GM13976 (cell line): Measurements from ENCODE around the gene PRDX3.

Source experiments
- DNase-seq: peaks from one replicate; pipeline ENCODE4 v3.0.0; 2012; ENCODE audit warnings: low spot score
- in situ Hi-C: fragments of 300-500 bp; cut with MboI; formaldehyde crosslinking; loops from one replicate; pipeline ENCODE4 v1.12.0; 2022; ENCODE audit warnings: low sequenced_read_pairs, mixed read lengths, inconsistent platforms; ENCODE audit not compliant: unreplicated experiment
- TF ChIP-seq, protein P1 (sequence below): IDR thresholded peaks from 2 replicates; pipeline ENCODE4 v1.5.1; 2012; ENCODE audit warnings: borderline replicate concordance, mild to moderate bottlenecking; ENCODE audit not compliant: insufficient read depth; ENCODE audit errors: extremely low read depth, missing control alignments, control extremely low read depth

PRDX3 gene

DNA sequence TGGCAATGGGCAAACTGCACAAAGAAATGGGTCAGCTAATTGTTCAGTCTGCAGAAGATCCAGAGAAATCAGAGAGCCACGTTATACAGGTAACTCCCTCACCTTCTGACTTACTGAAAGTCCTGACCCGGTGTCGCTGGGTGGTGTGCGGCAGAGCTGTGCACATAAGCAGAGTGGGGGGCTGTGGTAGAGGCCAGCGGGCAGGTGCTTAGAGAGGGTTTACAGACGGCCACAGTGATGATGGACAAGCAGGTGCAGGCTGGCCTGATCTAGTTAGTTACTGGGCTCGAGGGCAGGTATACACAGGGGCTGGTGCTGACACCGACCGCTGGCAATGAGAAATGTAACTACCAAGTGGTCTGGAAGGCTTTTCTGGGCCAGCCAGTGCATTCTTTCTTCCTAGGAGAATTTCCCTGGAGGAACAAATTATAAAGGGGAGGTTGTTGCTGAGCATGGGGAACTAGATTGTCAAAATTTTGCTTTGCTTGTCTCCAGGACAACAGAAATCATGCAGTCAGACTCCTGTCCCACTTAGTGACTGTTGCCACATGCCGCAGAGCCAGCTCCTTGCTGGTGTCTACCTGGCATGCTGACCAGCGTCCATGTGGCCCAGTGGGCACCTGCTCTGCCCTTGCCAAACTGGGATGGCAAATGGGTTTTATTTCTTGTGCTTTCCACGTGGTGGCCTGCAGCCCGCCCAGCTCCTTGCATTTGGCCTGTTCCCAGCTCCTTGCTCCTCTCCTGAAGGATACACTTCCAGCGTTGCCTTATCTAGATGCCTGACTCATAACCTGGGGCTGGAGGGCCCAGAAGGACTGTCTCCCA is 45.9 kb downstream of the PRDX3 start:
- DNase-seq, result no peak
- TF ChIP-seq, protein P1, sequence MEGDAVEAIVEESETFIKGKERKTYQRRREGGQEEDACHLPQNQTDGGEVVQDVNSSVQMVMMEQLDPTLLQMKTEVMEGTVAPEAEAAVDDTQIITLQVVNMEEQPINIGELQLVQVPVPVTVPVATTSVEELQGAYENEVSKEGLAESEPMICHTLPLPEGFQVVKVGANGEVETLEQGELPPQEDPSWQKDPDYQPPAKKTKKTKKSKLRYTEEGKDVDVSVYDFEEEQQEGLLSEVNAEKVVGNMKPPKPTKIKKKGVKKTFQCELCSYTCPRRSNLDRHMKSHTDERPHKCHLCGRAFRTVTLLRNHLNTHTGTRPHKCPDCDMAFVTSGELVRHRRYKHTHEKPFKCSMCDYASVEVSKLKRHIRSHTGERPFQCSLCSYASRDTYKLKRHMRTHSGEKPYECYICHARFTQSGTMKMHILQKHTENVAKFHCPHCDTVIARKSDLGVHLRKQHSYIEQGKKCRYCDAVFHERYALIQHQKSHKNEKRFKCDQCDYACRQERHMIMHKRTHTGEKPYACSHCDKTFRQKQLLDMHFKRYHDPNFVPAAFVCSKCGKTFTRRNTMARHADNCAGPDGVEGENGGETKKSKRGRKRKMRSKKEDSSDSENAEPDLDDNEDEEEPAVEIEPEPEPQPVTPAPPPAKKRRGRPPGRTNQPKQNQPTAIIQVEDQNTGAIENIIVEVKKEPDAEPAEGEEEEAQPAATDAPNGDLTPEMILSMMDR, result no peak
- in situ Hi-C loops, result no loop called here

DNA sequence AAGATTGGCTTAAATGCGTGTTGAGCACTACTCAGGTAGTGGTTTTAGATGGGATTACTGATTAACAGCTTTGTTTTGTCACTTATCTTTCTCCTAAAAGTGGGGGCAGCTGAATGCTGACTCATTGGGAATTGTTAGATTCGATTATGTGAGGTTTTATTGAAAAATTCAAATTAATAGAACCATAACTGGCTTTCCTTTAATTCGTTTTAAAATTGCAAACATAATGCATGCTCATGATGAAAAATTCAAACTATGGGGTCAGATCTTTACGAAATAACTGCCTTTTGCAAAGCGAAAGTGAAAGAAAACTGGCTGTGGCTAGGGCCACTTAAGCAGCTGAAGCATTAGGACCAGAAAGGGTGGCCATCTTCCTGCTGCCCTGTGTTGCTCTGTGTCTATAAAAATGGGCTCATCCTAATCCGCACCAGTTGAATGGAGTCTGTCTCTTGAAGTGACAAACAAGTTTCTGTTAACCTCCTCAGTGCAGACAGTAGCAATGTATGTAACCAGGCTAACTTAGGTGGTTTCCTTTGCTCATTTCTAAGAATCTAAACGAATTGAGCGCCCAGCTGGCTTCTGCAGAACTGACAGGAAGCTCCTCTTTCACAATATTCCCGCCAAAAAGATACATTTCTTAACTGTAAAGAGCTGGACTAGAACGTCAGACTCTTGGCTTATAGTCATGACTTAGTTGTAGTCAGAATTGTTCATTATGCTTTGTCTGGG is 46.9 kb downstream of the PRDX3 start:
- in situ Hi-C loops, result no loop called here
- DNase-seq, result peak; percentile 66
- TF ChIP-seq, protein P1, result no peak

DNA sequence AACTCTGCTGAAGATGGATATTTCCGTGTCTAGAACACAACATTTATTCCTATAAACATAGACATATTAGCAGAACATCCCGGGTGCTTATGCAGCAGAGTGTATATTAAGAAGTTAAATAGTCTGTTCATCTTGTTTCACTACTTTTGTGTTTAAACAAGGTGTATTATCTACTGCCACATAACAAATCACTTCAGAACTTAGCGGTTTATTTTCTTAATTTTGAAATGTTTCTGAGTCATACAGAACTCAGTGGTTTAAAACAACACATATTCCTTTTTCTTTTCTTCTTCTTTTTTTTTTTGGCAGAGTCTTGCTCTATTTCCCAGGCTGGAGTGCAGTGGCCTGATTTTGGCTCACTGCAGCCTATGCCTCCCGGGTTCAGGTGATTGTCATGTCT is 48.9 kb downstream of the PRDX3 start:
- no peak for DNase-seq
- in situ Hi-C loops, result no loop called here
- TF ChIP-seq, protein P1, result no peak

DNA sequence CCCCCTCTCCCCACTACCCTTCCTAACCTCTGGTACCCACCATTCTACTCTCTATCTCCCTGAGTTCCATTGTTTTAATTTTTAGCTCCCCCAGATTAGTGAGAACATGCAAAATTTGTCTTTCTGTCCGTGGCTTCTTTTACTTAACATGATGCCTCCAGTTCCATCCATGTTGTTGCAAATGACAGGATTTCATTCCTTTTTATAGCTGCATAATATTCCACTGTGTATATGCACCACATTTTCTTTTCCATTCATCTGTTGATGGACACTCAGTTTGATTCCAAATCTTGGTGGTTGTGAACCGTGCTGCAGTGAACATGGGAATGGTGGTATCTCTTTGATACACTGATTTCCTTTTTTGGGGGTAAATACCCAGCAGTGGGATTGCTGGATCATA is 52.7 kb downstream of the PRDX3 start:
- TF ChIP-seq, protein P1, result no peak
- no peak for DNase-seq
- in situ Hi-C loops, result no loop called here

DNA sequence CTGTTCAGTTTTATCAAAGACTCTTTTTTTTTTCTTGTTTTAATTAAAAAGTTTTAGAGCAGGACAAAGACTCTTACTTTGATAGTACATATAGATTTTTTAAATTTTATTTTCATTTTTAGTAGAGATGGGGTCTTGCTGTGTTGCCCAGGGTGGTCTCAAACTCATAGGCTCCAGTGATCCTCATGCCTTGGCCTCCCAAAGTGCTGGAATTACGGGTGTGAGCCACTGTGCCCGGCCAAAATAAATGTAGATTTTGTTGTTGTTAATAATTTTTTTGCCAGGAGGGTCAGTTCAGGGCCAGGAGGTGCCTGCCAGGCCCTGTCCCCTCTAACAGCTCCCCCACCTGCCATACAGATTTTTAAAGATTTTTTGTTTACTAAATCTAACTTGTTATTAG is 57.7 kb downstream of the PRDX3 start:
- in situ Hi-C loops, result no loop called here
- TF ChIP-seq, protein P1, result no peak
- DNase-seq, result no peak

DNA sequence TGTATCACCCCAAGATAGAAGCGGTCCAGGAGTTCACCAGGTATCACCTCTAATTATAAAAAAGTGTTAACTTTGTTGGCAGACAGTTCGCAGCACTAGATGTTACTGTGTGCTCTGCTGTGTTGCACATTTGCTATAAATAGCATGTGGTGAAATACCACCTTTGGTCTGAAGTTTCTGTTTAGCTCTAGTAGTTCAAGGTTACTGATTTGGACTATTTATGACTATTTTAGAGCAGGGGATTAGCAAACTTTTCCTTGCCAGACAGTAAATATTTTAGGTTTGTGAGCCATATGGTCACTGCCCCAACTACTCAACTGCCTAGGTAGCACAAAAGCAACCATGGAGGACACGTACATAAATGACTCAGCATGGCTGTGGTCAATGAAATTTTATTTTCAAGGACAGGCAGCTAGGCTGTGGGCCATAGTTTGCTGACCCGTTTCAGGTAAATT is 58.2 kb downstream of the PRDX3 start:
- peak; percentile 63 for DNase-seq
- TF ChIP-seq, protein P1, result no peak
- in situ Hi-C loops, result no loop called here
